GM12874 (cell line): ENCODE results near the gene IDE.

Experiments
- TF ChIP-seq, protein P1 (sequence below): IDR thresholded peaks from 2 replicates; pipeline ENCODE4 v1.5.1; 2011; ENCODE audit warnings: low read depth, mild to moderate bottlenecking, control low read depth, low read length, moderate library complexity; ENCODE audit not compliant: insufficient read depth

The IDE gene

DNA sequence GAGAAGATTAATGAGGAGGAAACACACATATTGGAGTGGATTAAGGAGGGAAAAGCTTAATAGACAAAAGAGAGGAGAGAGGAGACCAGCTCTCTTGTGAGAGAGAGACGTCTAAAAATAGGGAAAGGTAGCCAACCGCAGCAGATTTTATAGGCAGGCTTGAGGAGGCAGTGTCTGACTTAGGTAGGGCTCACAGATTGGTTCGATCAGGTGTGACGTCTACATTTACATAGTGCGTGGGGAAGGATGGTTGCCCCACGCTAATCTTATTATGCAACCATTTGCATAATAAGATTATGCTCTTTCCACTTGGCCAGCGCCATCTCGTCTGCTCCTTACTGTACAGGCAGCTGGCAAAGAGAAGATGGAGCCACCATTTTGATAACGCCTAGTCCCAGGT is 160.9 kb downstream of the IDE start:
- TF ChIP-seq, protein P1, sequence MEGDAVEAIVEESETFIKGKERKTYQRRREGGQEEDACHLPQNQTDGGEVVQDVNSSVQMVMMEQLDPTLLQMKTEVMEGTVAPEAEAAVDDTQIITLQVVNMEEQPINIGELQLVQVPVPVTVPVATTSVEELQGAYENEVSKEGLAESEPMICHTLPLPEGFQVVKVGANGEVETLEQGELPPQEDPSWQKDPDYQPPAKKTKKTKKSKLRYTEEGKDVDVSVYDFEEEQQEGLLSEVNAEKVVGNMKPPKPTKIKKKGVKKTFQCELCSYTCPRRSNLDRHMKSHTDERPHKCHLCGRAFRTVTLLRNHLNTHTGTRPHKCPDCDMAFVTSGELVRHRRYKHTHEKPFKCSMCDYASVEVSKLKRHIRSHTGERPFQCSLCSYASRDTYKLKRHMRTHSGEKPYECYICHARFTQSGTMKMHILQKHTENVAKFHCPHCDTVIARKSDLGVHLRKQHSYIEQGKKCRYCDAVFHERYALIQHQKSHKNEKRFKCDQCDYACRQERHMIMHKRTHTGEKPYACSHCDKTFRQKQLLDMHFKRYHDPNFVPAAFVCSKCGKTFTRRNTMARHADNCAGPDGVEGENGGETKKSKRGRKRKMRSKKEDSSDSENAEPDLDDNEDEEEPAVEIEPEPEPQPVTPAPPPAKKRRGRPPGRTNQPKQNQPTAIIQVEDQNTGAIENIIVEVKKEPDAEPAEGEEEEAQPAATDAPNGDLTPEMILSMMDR = no peak

DNA sequence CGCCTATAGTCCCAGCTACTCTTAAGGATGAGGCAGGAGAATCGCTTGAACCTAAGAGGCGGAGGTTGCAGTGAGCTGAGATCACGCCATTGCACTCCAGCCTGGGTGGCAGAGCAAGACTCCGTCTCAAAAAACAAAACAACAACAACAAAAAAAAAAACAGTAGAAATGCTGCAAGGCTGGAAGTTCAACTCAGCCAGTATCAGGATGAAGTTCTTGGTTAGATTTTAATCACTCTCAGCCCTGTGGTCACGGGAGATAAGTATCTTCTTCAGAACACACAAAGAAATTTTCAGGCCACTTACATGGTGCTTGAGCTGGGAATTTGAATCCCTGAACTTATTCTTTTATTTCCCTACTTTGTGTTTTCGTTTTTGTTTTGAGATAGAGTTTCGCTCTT is 162.5 kb downstream of the IDE start:
- TF ChIP-seq, protein P1 = no peak

DNA sequence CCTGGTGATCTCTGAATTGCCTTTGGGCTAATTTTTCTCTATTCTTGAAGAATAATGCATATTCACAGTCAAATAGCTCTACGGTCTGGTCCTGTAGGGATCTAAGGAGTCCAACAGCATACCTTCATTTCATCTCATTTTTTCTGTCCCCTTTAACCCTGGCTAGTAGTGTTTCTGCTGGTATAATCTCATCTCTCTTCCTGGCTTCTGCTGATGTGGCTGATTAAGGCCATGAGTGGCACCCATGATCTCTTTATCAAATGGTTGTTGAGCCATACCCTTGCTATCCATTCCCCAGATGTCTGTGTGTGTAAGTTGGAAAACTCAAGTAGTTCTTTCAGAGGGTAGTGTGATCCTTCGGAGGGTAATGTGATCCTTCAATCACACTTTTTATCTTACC is 163.4 kb downstream of the IDE start:
- TF ChIP-seq, protein P1 = no peak

DNA sequence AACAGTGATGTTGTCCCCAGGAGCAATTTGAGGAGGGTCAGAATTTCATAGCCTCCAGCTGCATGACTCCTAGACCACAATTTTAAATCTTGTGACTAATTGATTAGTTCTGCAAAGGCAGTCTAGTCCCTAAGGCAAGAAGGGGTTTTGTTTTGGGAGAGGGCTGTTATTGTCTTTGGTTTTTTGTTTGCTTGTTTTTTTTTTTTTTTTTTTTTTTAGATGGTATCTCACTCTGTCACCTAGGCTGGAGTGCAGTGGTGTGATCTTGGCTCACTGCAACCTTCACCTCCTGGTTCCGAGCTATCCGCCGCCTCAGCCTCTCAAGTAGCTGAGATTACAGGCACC is 165.9 kb downstream of the IDE start:
- TF ChIP-seq, protein P1 = no peak

DNA sequence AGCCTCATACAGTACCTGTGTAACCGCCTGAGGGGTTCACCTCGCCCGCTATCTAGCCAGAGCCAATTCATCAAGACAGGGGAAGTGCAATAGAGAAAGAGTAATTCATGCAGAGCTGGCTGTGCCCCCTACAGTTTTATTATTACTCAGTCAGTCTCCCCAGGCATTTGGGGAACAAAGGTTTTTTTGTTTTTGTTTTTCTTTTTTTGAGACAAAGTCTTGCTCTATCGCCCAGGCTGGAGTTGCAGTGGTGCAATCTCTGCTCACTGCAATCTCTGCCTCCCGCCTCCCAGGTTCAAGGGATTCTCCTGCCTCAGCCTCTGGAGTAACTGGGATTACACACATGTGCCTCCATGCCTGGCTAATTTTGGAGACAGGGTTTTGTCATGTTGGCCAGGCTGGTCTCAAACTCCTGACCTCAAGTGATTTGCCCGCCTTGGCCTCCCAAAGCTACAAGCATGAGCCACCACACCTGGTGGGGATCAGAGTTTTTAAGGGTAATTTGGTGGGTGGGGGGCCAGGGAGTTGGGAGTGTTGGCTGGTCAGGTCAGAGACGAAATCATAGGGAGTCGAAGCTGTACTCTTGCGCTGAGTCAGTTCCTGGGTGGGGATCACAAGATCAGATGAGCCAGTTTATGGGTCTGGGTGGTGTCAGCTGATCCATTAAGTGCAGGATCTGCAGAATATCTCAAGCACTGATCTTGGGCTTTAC is 166.4 kb downstream of the IDE start:
- TF ChIP-seq, protein P1 = no peak

DNA sequence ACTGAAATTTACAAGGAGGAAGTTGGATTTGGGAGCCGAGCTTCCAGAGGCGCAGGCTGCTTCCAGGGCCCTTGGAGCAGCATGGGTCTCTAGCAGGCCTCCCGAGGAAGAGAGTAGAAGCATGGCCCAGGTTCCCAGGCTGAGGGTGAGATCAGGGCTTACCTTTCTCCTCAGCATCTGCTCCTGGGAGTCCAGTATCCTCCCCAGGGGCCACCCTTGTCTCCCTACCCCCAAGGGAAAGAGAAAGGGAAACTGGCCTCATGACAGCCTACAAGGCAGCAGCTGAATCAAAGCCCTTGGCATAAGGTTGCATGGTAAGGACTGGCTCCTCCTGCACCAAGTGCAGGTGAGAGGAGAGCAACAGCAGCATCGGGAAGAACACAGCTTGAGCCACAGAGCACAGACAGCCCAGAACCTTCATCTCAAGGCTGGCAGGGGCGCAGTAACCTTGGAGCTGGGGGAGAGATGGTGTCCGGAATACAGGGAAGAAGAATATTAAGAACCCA is 168.4 kb downstream of the IDE start:
- TF ChIP-seq, protein P1 = no peak

DNA sequence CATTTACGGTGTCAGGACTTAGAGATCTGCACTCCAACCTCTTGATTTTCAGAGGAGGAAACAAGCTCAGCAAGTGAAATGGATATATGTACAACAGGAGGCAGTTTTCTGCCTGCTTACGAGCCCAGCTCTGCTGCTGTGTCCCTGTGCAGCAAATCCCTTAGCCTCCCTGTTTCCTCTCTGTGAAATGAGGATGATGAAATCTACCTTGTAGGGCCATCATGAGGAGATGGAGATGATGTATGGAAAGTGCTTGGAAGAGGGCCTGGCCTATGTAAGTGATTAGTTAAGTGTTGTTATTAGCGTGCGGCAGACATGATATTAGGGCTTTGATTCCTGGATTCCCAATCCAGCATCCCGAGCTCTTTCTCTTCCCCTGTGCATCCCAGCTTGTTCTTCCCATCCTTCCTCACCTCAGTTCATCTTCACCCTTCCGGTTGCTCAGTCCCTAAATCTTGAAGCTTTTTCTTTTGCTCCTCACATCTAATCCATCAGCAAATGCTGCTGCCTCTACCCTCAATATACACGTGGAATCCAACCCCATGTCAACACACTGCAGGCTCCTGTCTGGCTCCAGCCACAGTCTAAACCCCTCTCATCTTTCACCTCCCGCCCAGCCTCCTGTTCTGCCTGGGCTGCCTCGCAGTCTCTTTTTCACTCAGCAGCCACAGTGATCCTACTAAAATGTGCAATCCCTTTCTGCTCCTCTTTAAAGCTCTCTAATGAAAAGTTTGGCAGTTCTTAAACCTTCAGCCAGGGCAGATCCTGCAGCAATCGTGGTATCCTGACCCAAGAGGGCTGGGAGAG is 169.1 kb downstream of the IDE start:
- TF ChIP-seq, protein P1 = no peak
